ENCODE measurements around the gene NOX3. TPM values are rescaled to one million over a fixed set of nuclear protein-coding genes. Genes with fewer than 3 reads are reported as not detected.

Gene NOX3
- total and polyA plus RNA-seq, 4 donors = not detected

DNA sequence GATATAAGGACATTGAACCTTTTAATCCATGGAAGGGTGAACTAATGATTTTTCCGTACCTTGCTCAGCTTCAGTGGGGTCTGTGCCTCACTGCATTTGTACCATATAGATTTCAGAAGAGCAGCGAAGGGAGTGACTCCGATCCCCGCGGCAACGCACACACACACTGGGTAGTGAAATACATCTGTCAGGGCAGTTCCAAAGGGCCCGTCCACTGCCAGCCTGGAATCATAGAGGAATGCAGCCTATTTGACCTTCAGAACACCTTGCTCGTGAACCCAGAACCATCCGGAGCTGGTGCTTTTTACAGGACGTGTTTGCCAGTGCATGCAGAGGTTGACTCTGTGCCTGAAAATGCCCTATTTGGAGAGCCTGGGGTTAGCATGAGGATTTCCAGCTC lies 33.0 kb downstream of the NOX3 start:
- Histone ChIP-seq H3K9me3 (ENCODE audit: control insufficient read depth in 4 of 4, insufficient read depth in 3 of 4, low read length in 3 of 4) (no peaks in the 10 kb centered on the region), H3K9ac (ENCODE audit: insufficient read depth in 1 of 2, low read length in 2 of 2) (no peak overlapping the region), H3K4me3 (no peak overlapping the region), H3K27me3 (ENCODE audit: control insufficient read depth in 3 of 3, insufficient read depth in 3 of 3, low read length in 2 of 3) (no peaks in the 10 kb centered on the region), H3K27ac (ENCODE audit: low read depth in 1 of 2, low read length in 1 of 2) (no peak overlapping the region), H3K36me3 (ENCODE audit: control insufficient read depth in 4 of 4, insufficient read depth in 4 of 4, low read length in 4 of 4) (no peaks in the 10 kb centered on the region), H3K4me1 (ENCODE audit: control insufficient read depth in 5 of 5, insufficient read depth in 5 of 5, low read length in 5 of 5) (peaks cover 0 to 10% (median 5%) of the 10 kb centered on the region in 5 donors)
- 95 to 98% methylated on average over 10 of the region's 10 CpGs for WGBS, 2 donors
- DNase-seq (no peak), ATAC-seq (ENCODE audit: insufficient read depth, low FRiP score) (no peak)
- TF ChIP-seq, protein P1, sequence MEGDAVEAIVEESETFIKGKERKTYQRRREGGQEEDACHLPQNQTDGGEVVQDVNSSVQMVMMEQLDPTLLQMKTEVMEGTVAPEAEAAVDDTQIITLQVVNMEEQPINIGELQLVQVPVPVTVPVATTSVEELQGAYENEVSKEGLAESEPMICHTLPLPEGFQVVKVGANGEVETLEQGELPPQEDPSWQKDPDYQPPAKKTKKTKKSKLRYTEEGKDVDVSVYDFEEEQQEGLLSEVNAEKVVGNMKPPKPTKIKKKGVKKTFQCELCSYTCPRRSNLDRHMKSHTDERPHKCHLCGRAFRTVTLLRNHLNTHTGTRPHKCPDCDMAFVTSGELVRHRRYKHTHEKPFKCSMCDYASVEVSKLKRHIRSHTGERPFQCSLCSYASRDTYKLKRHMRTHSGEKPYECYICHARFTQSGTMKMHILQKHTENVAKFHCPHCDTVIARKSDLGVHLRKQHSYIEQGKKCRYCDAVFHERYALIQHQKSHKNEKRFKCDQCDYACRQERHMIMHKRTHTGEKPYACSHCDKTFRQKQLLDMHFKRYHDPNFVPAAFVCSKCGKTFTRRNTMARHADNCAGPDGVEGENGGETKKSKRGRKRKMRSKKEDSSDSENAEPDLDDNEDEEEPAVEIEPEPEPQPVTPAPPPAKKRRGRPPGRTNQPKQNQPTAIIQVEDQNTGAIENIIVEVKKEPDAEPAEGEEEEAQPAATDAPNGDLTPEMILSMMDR (IDR thresholded peaks at IDR 0.05; ENCODE audit: control extremely low read depth, extremely low read depth) = no peak

DNA sequence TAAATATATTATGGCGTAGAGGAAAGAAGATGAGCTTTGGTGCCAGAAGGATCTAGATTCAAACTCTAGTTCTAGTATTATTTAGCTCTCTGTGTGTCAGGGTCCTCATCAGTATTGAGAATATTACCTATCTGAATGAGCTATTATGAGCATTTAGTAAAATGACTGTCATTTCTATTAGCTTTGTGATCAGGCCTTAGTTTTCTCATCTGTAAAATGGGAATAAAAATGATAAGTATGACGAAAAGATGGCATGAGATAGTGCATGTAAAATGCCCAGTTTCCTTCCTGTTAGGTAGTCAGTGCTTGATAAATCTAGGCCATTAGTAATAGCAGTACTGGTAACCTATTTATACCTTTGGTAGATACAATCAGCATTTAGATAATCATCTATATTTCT lies 35.1 kb downstream of the NOX3 start:
- 65 to 88% methylated on average over 2 of the region's 2 CpGs for WGBS, 2 donors
- H3K4me1 ChIP-seq (ENCODE audit: control insufficient read depth in 5 of 5, insufficient read depth in 5 of 5, low read length in 5 of 5) = peaks cover 0 to 11% (median 5%) of the 10 kb centered on the region in 5 donors
- no peak overlapping the region for H3K4me3 ChIP-seq
- H3K27ac ChIP-seq (ENCODE audit: low read depth in 1 of 2, low read length in 1 of 2) = no peak overlapping the region
- no peaks in the 10 kb centered on the region for H3K27me3 ChIP-seq (ENCODE audit: control insufficient read depth in 3 of 3, insufficient read depth in 3 of 3, low read length in 2 of 3)
- ATAC-seq (ENCODE audit: insufficient read depth, low FRiP score) = no peak
- TF ChIP-seq, protein P1 (IDR thresholded peaks at IDR 0.05; ENCODE audit: control extremely low read depth, extremely low read depth) = no peak
- no peaks in the 10 kb centered on the region for H3K36me3 ChIP-seq (ENCODE audit: control insufficient read depth in 4 of 4, insufficient read depth in 4 of 4, low read length in 4 of 4)
- H3K9ac ChIP-seq (ENCODE audit: insufficient read depth in 1 of 2, low read length in 2 of 2) = no peak overlapping the region
- no peaks in the 10 kb centered on the region for H3K9me3 ChIP-seq (ENCODE audit: control insufficient read depth in 4 of 4, insufficient read depth in 3 of 4, low read length in 3 of 4)
- no peak for DNase-seq

- H3K9ac ChIP-seq (ENCODE audit: insufficient read depth in 1 of 2, low read length in 2 of 2) = no peak overlapping the region
- no peaks in the 10 kb centered on the region for H3K9me3 ChIP-seq (ENCODE audit: control insufficient read depth in 4 of 4, insufficient read depth in 3 of 4, low read length in 3 of 4)
- WGBS, 2 donors = 91 to 94% methylated on average over 4 of the region's 4 CpGs
- no peak for DNase-seq
- H3K4me3 ChIP-seq = no peak overlapping the region
- H3K36me3 ChIP-seq (ENCODE audit: control insufficient read depth in 4 of 4, insufficient read depth in 4 of 4, low read length in 4 of 4) = no peaks in the 10 kb centered on the region
- ATAC-seq (ENCODE audit: insufficient read depth, low FRiP score) = no peak
- peaks cover 0 to 11% (median 5%) of the 10 kb centered on the region in 5 donors for H3K4me1 ChIP-seq (ENCODE audit: control insufficient read depth in 5 of 5, insufficient read depth in 5 of 5, low read length in 5 of 5)
- TF ChIP-seq, protein P1 (IDR thresholded peaks at IDR 0.05; ENCODE audit: control extremely low read depth, extremely low read depth) = no peak
- H3K27ac ChIP-seq (ENCODE audit: low read depth in 1 of 2, low read length in 1 of 2) = no peak overlapping the region
- no peaks in the 10 kb centered on the region for H3K27me3 ChIP-seq (ENCODE audit: control insufficient read depth in 3 of 3, insufficient read depth in 3 of 3, low read length in 2 of 3)
Measured at GRCh38 chr6:155419161-155419560, 36.5 kb downstream of the NOX3 start.

All from lung (tissue), 12 donors.